ENCODE data around the gene CNTROB. TPM values are rescaled to one million over a fixed set of nuclear protein-coding genes. Genes with fewer than 3 reads are reported as not detected.

Gene CNTROB
- 53.5 and 54.7 TPM in 2 replicates for total RNA-seq

- Mint-ChIP-seq H3K27ac (peak within 1 kb of the TSS; percentile 99), H3K27me3 (ENCODE audit: insufficient read depth) (no peaks in the 10 kb centered on the region), H3K9me3 (no peaks in the 10 kb centered on the region), H3K4me3 (peak within 1 kb of the TSS; percentile 99), H3K4me1 (ENCODE audit: low read depth) (peaks cover 42% of the 10 kb centered on the region), H3K36me3 (ENCODE audit: low read depth) (peaks cover 25% of the 10 kb centered on the region)
- intact Hi-C loops (cut with micrococcal nuclease), result loop anchor here (1.0 to 5.0 kb wide), 13 partner anchors 10 to 530 kb away; partner anchors contain the start of genes KDM6B, NAA38, RPL26 and TMEM256
- DNase-seq (ENCODE audit: low spot score), result peak; percentile 100
These were observed at the start of gene CNTROB, which contains the start of gene TRAPPC1 for GRCh38 chr17:7931709-7932482. CNTROB (plus strand) TSS chr17:7932206; CDS start chr17:7933080, 874 bp downstream. TRAPPC1 (minus strand) TSS chr17:7931946; CDS start chr17:7931829, 117 bp downstream.

- intact Hi-C loops (cut with micrococcal nuclease), result no loop called here
- Mint-ChIP-seq H3K9me3 (no peaks in the 10 kb centered on the region), H3K27ac (no peak overlapping the region)
These were observed 49.4 kb upstream of the CNTROB start for GRCh38 chr17:7882629-7883028.

GRCh38 chr17:7883781-7884386 is 48.1 kb upstream of the CNTROB start:
- Mint-ChIP-seq H3K9me3 (no peaks in the 10 kb centered on the region), H3K27me3 (ENCODE audit: insufficient read depth) (no peaks in the 10 kb centered on the region), H3K27ac (peak overlapping the region; percentile 65), H3K4me1 (ENCODE audit: low read depth) (no peaks in the 10 kb centered on the region), H3K4me3 (peak overlapping the region; percentile 69), H3K36me3 (ENCODE audit: low read depth) (peaks cover 1% of the 10 kb centered on the region)
- peak; percentile 11 for DNase-seq (ENCODE audit: low spot score)
- intact Hi-C loops (cut with micrococcal nuclease), result no loop called here

More at GRCh38 chr17:7882629-7883028, 49.4 kb upstream of the CNTROB start:
- no peaks in the 10 kb centered on the region for H3K27me3 Mint-ChIP-seq (ENCODE audit: insufficient read depth)
- H3K4me3 Mint-ChIP-seq, result no peak overlapping the region
- DNase-seq (ENCODE audit: low spot score), result no peak
- H3K4me1 Mint-ChIP-seq (ENCODE audit: low read depth), result no peaks in the 10 kb centered on the region
- H3K36me3 Mint-ChIP-seq (ENCODE audit: low read depth), result peaks cover 1% of the 10 kb centered on the region

- H3K27ac Mint-ChIP-seq, result peak overlapping the region; percentile 83
These were observed 47.2 kb upstream of the CNTROB start for GRCh38 chr17:7884581-7885366.

GRCh38 chr17:7885367-7886226 is 46.4 kb upstream of the CNTROB start:
- Mint-ChIP-seq H3K27ac (no peak overlapping the region), H3K27me3 (ENCODE audit: insufficient read depth) (no peaks in the 10 kb centered on the region), H3K9me3 (no peaks in the 10 kb centered on the region), H3K4me1 (ENCODE audit: low read depth) (no peaks in the 10 kb centered on the region), H3K36me3 (ENCODE audit: low read depth) (peaks cover 11% of the 10 kb centered on the region), H3K4me3 (no peak overlapping the region)
- DNase-seq (ENCODE audit: low spot score), result peak; percentile 44
- intact Hi-C loops (cut with micrococcal nuclease), result loop anchor here (5.0 kb wide), 1 partner anchor 267 kb away; the partner anchor contains the start of gene PER1

More at GRCh38 chr17:7884581-7885366, 47.2 kb upstream of the CNTROB start:
- H3K36me3 Mint-ChIP-seq (ENCODE audit: low read depth), result peaks cover 5% of the 10 kb centered on the region
- H3K4me3 Mint-ChIP-seq, result peak overlapping the region; percentile 69
- intact Hi-C loops (cut with micrococcal nuclease), result loop anchor here (5.0 kb wide), 1 partner anchor 268 kb away; the partner anchor contains the start of gene PER1
- no peaks in the 10 kb centered on the region for H3K27me3 Mint-ChIP-seq (ENCODE audit: insufficient read depth)
- peak; percentile 12 for DNase-seq (ENCODE audit: low spot score)
- H3K4me1 Mint-ChIP-seq (ENCODE audit: low read depth), result no peaks in the 10 kb centered on the region
- H3K9me3 Mint-ChIP-seq, result no peaks in the 10 kb centered on the region

GRCh38 chr17:7886227-7887037 is 45.6 kb upstream of the CNTROB start:
- Mint-ChIP-seq H3K27me3 (ENCODE audit: insufficient read depth) (no peaks in the 10 kb centered on the region), H3K27ac (no peak overlapping the region), H3K9me3 (no peaks in the 10 kb centered on the region), H3K4me3 (no peak overlapping the region), H3K36me3 (ENCODE audit: low read depth) (peaks cover 18% of the 10 kb centered on the region), H3K4me1 (ENCODE audit: low read depth) (no peaks in the 10 kb centered on the region)
- intact Hi-C loops (cut with micrococcal nuclease), result loop anchor here (1.0 to 5.0 kb wide), 8 partner anchors 29 to 266 kb away; partner anchors contain the start of genes CNTROB, KDM6B, NAA38 and PER1
- DNase-seq (ENCODE audit: low spot score), result peak; percentile 43

- no peak for DNase-seq (ENCODE audit: low spot score)
- no peak overlapping the region for H3K27ac Mint-ChIP-seq
- no peaks in the 10 kb centered on the region for H3K9me3 Mint-ChIP-seq
- H3K4me3 Mint-ChIP-seq, result no peak overlapping the region
- peaks cover 21% of the 10 kb centered on the region for H3K36me3 Mint-ChIP-seq (ENCODE audit: low read depth)
- H3K4me1 Mint-ChIP-seq (ENCODE audit: low read depth), result peaks cover 2% of the 10 kb centered on the region
- intact Hi-C loops (cut with micrococcal nuclease), result loop anchor here (1.0 to 5.0 kb wide), 8 partner anchors 28 to 265 kb away; partner anchors contain the start of genes CNTROB, KDM6B, NAA38 and PER1
- H3K27me3 Mint-ChIP-seq (ENCODE audit: insufficient read depth), result no peaks in the 10 kb centered on the region
These were observed 44.9 kb upstream of the CNTROB start for GRCh38 chr17:7887038-7887481.

GRCh38 chr17:7887482-7888183 is 44.4 kb upstream of the CNTROB start:
- H3K4me3 Mint-ChIP-seq, result no peak overlapping the region
- no peaks in the 10 kb centered on the region for H3K9me3 Mint-ChIP-seq
- no peak overlapping the region for H3K27ac Mint-ChIP-seq
- peaks cover 3% of the 10 kb centered on the region for H3K4me1 Mint-ChIP-seq (ENCODE audit: low read depth)
- peaks cover 22% of the 10 kb centered on the region for H3K36me3 Mint-ChIP-seq (ENCODE audit: low read depth)
- peak; percentile 77 for DNase-seq (ENCODE audit: low spot score)
- intact Hi-C loops (cut with micrococcal nuclease), result loop anchor here (1.0 to 5.0 kb wide), 8 partner anchors 28 to 265 kb away; partner anchors contain the start of genes CNTROB, KDM6B, NAA38 and PER1
- no peaks in the 10 kb centered on the region for H3K27me3 Mint-ChIP-seq (ENCODE audit: insufficient read depth)

- peak within 1 kb of the TSS; percentile 27 for H3K27ac Mint-ChIP-seq
- H3K4me3 Mint-ChIP-seq, result peak within 1 kb of the TSS; percentile 9
- H3K27me3 Mint-ChIP-seq (ENCODE audit: insufficient read depth), result no peaks in the 10 kb centered on the region
- peaks cover 22% of the 10 kb centered on the region for H3K36me3 Mint-ChIP-seq (ENCODE audit: low read depth)
- intact Hi-C loops (cut with micrococcal nuclease), result loop anchor here (5.0 kb wide), 1 partner anchor 264 kb away; the partner anchor contains the start of gene PER1
- no peaks in the 10 kb centered on the region for H3K9me3 Mint-ChIP-seq
- peaks cover 3% of the 10 kb centered on the region for H3K4me1 Mint-ChIP-seq (ENCODE audit: low read depth)
- DNase-seq (ENCODE audit: low spot score), result peak; percentile 30
These were observed 43.7 kb upstream of the CNTROB start, which contains the start of gene CHD3 for GRCh38 chr17:7888184-7888920. CHD3 (plus strand) TSS chr17:7888789; CDS start chr17:7889001, 212 bp downstream.
